ENCODE data around the gene BTBD9.
"Not testable (repeated sequence)": the region's sequence is repeated elsewhere in the genome, so short reads cannot be mapped to it uniquely, and the experiment has no call there.

BTBD9 gene

GRCh38 chr6:38350942-38351341 is 288.8 kb downstream of the BTBD9 start:
- DNase-seq (ENCODE audit: low read depth in 4 of 4, low spot score in 1 of 4): no peak

- DNase-seq (ENCODE audit: low read depth in 4 of 4, low spot score in 1 of 4): no peak
These were observed 289.5 kb downstream of the BTBD9 start for GRCh38 chr6:38350220-38350619.

GRCh38 chr6:38349795-38350194 is 289.9 kb downstream of the BTBD9 start:
- no peak for DNase-seq (ENCODE audit: low read depth in 4 of 4, low spot score in 1 of 4)

GRCh38 chr6:38349221-38349620 is 290.5 kb downstream of the BTBD9 start:
- no peak for DNase-seq (ENCODE audit: low read depth in 4 of 4, low spot score in 1 of 4)

GRCh38 chr6:38348371-38348770 is 291.4 kb downstream of the BTBD9 start:
- DNase-seq (ENCODE audit: low read depth in 4 of 4, low spot score in 1 of 4): no peak

- DNase-seq (ENCODE audit: low read depth in 4 of 4, low spot score in 1 of 4): not testable (repeated sequence)
These were observed 291.9 kb downstream of the BTBD9 start for GRCh38 chr6:38347829-38348228.

GRCh38 chr6:38346291-38347079 is 293.2 kb downstream of the BTBD9 start:
- no peak for DNase-seq (ENCODE audit: low read depth in 4 of 4, low spot score in 1 of 4)

GRCh38 chr6:38345586-38345985 is 294.1 kb downstream of the BTBD9 start:
- no peak for DNase-seq (ENCODE audit: low read depth in 4 of 4, low spot score in 1 of 4)

- DNase-seq (ENCODE audit: low read depth in 4 of 4, low spot score in 1 of 4): no peak
These were observed 298.2 kb downstream of the BTBD9 start for GRCh38 chr6:38341496-38341895.

GRCh38 chr6:38339914-38340313 is 299.8 kb downstream of the BTBD9 start:
- no peak for DNase-seq (ENCODE audit: low read depth in 4 of 4, low spot score in 1 of 4)

- DNase-seq (ENCODE audit: low read depth in 4 of 4, low spot score in 1 of 4): no peak
These were observed 301.8 kb downstream of the BTBD9 start for GRCh38 chr6:38337819-38338465.

- DNase-seq (ENCODE audit: low read depth in 4 of 4, low spot score in 1 of 4): no peak
These were observed 302.8 kb downstream of the BTBD9 start for GRCh38 chr6:38336922-38337321.

GRCh38 chr6:38326837-38327236 is 312.9 kb downstream of the BTBD9 start:
- no peak for DNase-seq (ENCODE audit: low read depth in 4 of 4, low spot score in 1 of 4)

GRCh38 chr6:38323216-38323615 is 316.5 kb downstream of the BTBD9 start:
- DNase-seq (ENCODE audit: low read depth in 4 of 4, low spot score in 1 of 4): no peak

- DNase-seq (ENCODE audit: low read depth in 4 of 4, low spot score in 1 of 4): no peak
These were observed 317.6 kb downstream of the BTBD9 start for GRCh38 chr6:38322138-38322537.

- DNase-seq (ENCODE audit: low read depth in 4 of 4, low spot score in 1 of 4): no peak
These were observed 318.9 kb downstream of the BTBD9 start for GRCh38 chr6:38320843-38321242.

GRCh38 chr6:38320358-38320757 is 319.4 kb downstream of the BTBD9 start:
- no peak for DNase-seq (ENCODE audit: low read depth in 4 of 4, low spot score in 1 of 4)

GRCh38 chr6:38319256-38320212 is 320.2 kb downstream of the BTBD9 start:
- no peak for DNase-seq (ENCODE audit: low read depth in 4 of 4, low spot score in 1 of 4)

GRCh38 chr6:38316099-38316868 is 323.4 kb downstream of the BTBD9 start:
- DNase-seq (ENCODE audit: low read depth in 4 of 4, low spot score in 1 of 4): no peak

GRCh38 chr6:38311201-38311600 is 328.5 kb downstream of the BTBD9 start:
- no peak for DNase-seq (ENCODE audit: low read depth in 4 of 4, low spot score in 1 of 4)

GRCh38 chr6:38310061-38310460 is 329.7 kb downstream of the BTBD9 start:
- no peak for DNase-seq (ENCODE audit: low read depth in 4 of 4, low spot score in 1 of 4)

All from stimulated activated CD4-positive, alpha-beta T cell treated with anti-CD3 and anti-CD28 coated beads, Interleukin-1b, Interleukin-23, amount 100 ng/mL, for 24 hours (primary cell).